Hepatocyte (in vitro differentiated cells): ENCODE measurements around the gene LVRN. TPM values are rescaled to one million over a fixed set of nuclear protein-coding genes. Genes with fewer than 3 reads are reported as not detected.

Experiments used
- DNase-seq: peaks from one replicate; pipeline ENCODE4 v3.0.0-alpha.2; 2016; ENCODE audit warnings: low spot score
- H2AFZ ChIP-seq: fragments of 200-600 bp; sonication (generic); 2 replicates; pipeline ENCODE4 v1.6.0; 2016; ENCODE audit warnings: antibody characterized with exemption, mild to moderate bottlenecking
- H3K27ac ChIP-seq: fragments of 200-600 bp; sonication (generic); 2 replicates; pipeline ENCODE4 v1.5.1; 2016; ENCODE audit warnings: mild to moderate bottlenecking
- H3K27me3 ChIP-seq: fragments of 200-600 bp; sonication (generic); 2 replicates; pipeline ENCODE4 v1.6.1; 2016
- H3K36me3 ChIP-seq: fragments of 200-600 bp; sonication (generic); replicated peaks from 2 replicates; pipeline ENCODE4 v1.5.1; 2016; ENCODE audit warnings: low read depth; ENCODE audit not compliant: insufficient read depth
- H3K4me1 ChIP-seq: fragments of 200-600 bp; sonication (generic); 2 replicates; pipeline ENCODE4 v1.5.1; 2016; ENCODE audit warnings: mild to moderate bottlenecking, moderate library complexity; ENCODE audit not compliant: insufficient read depth
- H3K4me2 ChIP-seq: fragments of 200-600 bp; sonication (generic); 2 replicates; pipeline ENCODE4 v1.6.0; 2016
- H3K4me3 ChIP-seq: fragments of 200-600 bp; sonication (generic); 2 replicates; pipeline ENCODE4 v1.5.1; 2016; ENCODE audit warnings: mild to moderate bottlenecking
- H3K79me2 ChIP-seq: fragments of 200-600 bp; sonication (generic); 2 replicates; pipeline ENCODE4 v1.6.0; 2017; ENCODE audit warnings: mild to moderate bottlenecking
- H3K9me2 ChIP-seq: fragments of 200-600 bp; sonication (generic); replicated peaks from 2 replicates; pipeline ENCODE4 v1.6.0; 2017; ENCODE audit warnings: mild to moderate bottlenecking; ENCODE audit not compliant: insufficient read depth
- H3K9me3 ChIP-seq: fragments of 200-600 bp; sonication (generic); 2 replicates; pipeline ENCODE4 v1.5.1; 2016; ENCODE audit warnings: low read depth, mild to moderate bottlenecking
- H4K20me1 ChIP-seq: fragments of 200-600 bp; sonication (generic); 2 replicates; pipeline ENCODE4 v1.6.0; 2016; ENCODE audit warnings: mild to moderate bottlenecking; ENCODE audit not compliant: insufficient read depth, poor library complexity, severe bottlenecking
- EZH2 ChIP-seq: fragments of 200-600 bp; sonication (generic); IDR thresholded peaks from 2 replicates; pipeline ENCODE4 v1.6.1; 2016; ENCODE audit warnings: antibody characterized with exemption, mild to moderate bottlenecking, borderline replicate concordance
- EZH2phosphoT487 ChIP-seq: fragments of 200-600 bp; sonication (generic); IDR thresholded peaks from one replicate; pipeline ENCODE4 v1.6.1; 2018; ENCODE audit warnings: antibody characterized with exemption, mild to moderate bottlenecking, low read depth, moderate library complexity; ENCODE audit not compliant: unreplicated experiment, severe bottlenecking
- WGBS: methylation state at CpG from one replicate; pipeline ENCODE4 v1.1.6; 2016; ENCODE audit warnings: low lambda C conversion rate; ENCODE audit errors: missing lambda C conversion rate; 5-methylcytosine and 5-hydroxymethylcytosine counted together
- polyA plus RNA-seq: library from polyadenylated mRNA; unstranded; fragments of >200 nt; fragmentation: Nextera tagmentation; extraction: Ambion mirVana; gene quantifications from 2 replicates; pipeline ENCODE4 v1.2.1, GENCODE V29; 2016
- total RNA-seq: library from RNA; depleted of rRNA; stranded (reverse); fragments of >200 nt; gene quantifications from 2 replicates; pipeline ENCODE4 v1.2.3, GENCODE V29; 2014
- TF ChIP-seq, protein P1 (sequence below): fragments of 200-600 bp; sonication (generic); IDR thresholded peaks from 2 replicates; pipeline ENCODE4 v1.5.1; 2016; ENCODE audit warnings: antibody characterized with exemption, mild to moderate bottlenecking; ENCODE audit not compliant: poor library complexity

LVRN gene
- total and polyA plus RNA-seq, 2 experiments from 2014 or later, result 0.43 TPM; not detected in 1

DNA sequence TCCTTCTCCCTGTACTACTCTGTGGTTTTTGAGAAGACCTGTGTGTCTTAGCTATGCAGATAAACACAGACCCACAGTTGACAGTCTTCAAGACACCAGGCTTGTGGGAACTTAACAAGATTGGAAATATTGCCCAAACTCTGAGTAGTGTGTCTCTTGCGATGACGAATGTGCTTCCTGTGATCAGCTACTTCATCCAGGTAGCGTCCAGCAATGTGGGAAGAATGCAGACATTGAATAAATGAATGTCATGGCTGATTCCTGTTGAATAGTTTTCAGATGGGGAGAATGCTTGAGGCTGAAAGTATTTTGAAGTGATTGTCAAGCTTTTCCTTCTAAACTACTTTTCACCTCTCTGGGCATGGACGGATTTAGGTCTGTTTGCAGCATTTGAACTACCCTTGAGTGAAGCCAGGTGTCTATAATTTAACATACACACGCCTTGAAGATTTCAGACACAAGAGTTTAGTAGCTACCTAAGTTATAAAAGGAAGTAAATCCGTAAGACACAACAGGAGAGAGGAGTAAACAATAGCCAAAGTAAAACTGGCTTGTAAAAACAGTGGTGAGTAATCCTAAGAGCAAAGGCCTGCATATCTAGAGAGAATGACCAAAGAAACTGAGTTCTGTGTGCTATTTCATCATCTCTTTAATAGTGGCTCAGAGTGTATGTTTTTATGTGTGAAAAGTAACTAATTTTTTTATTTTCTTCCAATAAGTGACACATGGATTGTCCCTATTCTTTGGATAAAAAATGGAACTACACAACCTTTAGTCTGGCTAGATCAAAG lies 40.0 kb downstream of the LVRN start:
- Histone ChIP-seq H3K4me2 (no peak overlapping the region), H3K9me3 (no peaks in the 10 kb centered on the region), H2AFZ (no peak overlapping the region), H3K4me3 (no peak overlapping the region), H4K20me1 (no peaks in the 10 kb centered on the region), H3K9me2 (no peaks in the 10 kb centered on the region), H3K4me1 (no peaks in the 10 kb centered on the region), H3K36me3 (no peaks in the 10 kb centered on the region), H3K27ac (no peak overlapping the region), H3K27me3 (no peaks in the 10 kb centered on the region), H3K79me2 (no peaks in the 10 kb centered on the region)
- no peak for DNase-seq
- WGBS, result 57% methylated on average over 6 of the region's 6 CpGs
- TF ChIP-seq EZH2phosphoT487 (no peak), EZH2 (no peak)
- TF ChIP-seq, protein P1, sequence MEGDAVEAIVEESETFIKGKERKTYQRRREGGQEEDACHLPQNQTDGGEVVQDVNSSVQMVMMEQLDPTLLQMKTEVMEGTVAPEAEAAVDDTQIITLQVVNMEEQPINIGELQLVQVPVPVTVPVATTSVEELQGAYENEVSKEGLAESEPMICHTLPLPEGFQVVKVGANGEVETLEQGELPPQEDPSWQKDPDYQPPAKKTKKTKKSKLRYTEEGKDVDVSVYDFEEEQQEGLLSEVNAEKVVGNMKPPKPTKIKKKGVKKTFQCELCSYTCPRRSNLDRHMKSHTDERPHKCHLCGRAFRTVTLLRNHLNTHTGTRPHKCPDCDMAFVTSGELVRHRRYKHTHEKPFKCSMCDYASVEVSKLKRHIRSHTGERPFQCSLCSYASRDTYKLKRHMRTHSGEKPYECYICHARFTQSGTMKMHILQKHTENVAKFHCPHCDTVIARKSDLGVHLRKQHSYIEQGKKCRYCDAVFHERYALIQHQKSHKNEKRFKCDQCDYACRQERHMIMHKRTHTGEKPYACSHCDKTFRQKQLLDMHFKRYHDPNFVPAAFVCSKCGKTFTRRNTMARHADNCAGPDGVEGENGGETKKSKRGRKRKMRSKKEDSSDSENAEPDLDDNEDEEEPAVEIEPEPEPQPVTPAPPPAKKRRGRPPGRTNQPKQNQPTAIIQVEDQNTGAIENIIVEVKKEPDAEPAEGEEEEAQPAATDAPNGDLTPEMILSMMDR, result no peak

DNA sequence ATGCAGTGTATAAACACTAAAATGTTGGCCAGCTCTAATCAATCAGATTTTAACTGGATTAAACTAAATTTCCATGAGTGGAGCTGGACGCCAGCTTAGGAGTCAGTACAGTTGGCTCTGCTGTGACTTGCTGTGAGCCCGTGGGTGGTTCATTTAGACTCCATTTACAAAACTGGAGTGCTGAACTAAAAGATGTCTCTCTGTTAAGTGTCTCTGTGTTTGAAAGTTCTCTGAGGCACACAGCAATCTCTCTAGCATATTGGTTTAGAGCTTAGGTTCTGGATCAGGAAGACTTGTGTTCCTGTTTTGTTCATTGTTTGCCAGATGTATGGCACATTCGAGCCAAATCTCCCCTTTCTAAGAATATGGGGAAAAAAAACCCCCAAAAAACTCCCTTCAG lies 42.0 kb downstream of the LVRN start:
- no peak overlapping the region for H3K4me3 ChIP-seq
- no peaks in the 10 kb centered on the region for H3K36me3 ChIP-seq
- H3K4me1 ChIP-seq, result no peaks in the 10 kb centered on the region
- no peaks in the 10 kb centered on the region for H4K20me1 ChIP-seq
- H3K4me2 ChIP-seq, result no peak overlapping the region
- WGBS, result 89% methylated on average over 3 of the region's 3 CpGs
- H2AFZ ChIP-seq, result no peak overlapping the region
- no peaks in the 10 kb centered on the region for H3K79me2 ChIP-seq
- no peak for DNase-seq
- no peaks in the 10 kb centered on the region for H3K27me3 ChIP-seq
- H3K9me3 ChIP-seq, result no peaks in the 10 kb centered on the region
- TF ChIP-seq EZH2phosphoT487, result no peak
- TF ChIP-seq, protein P1, result no peak
- no peak for TF ChIP-seq EZH2
- no peaks in the 10 kb centered on the region for H3K9me2 ChIP-seq
- H3K27ac ChIP-seq, result no peak overlapping the region

DNA sequence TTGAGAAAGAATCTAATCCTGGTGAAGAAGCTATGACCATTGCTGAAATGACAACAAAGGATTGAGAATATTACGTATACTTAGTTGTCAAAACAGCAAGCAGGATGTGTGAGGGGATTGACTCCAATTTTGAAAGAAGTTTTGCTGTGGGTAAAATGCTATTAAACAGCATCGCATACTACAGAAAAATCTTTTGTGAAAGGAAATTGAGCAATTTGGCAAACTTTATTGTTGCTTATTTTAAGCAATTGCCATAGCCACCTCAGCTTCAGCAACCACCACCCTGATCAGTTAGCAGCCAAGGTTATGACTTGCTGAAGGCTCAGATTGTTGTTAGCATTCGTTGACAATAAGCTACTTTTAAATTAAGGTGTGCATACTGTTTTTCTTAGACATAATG lies 47.5 kb downstream of the LVRN start:
- H3K4me2 ChIP-seq, result no peak overlapping the region
- no peak for DNase-seq
- no peak for TF ChIP-seq EZH2
- no peak for TF ChIP-seq EZH2phosphoT487
- TF ChIP-seq, protein P1, result no peak
- H3K9me3 ChIP-seq, result no peaks in the 10 kb centered on the region
- 94% methylated on average over 3 of the region's 3 CpGs for WGBS
- no peak overlapping the region for H3K4me3 ChIP-seq
- no peaks in the 10 kb centered on the region for H3K4me1 ChIP-seq
- H3K9me2 ChIP-seq, result no peaks in the 10 kb centered on the region
- no peaks in the 10 kb centered on the region for H3K36me3 ChIP-seq
- H3K27me3 ChIP-seq, result no peaks in the 10 kb centered on the region
- no peak overlapping the region for H3K27ac ChIP-seq
- no peak overlapping the region for H2AFZ ChIP-seq
- H3K79me2 ChIP-seq, result no peaks in the 10 kb centered on the region
- no peaks in the 10 kb centered on the region for H4K20me1 ChIP-seq

DNA sequence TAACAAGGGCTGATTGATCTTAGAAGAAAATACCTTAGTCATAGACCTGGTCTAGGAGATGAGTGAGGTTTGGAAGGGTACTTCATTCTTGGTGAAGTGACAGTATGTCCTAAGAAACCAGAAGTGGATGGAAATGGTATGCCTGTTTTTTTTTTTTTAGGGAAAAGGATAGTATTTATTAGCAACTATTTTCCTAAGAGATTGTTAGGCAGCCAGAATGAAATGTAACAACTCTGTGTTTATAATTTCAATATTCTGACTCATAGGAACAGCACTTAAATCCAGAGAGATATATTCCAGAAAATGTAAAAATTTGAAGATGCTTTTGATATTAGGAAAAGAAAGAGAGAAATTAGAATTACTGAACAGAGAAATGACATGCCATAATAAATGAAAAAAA lies 48.8 kb downstream of the LVRN start:
- H3K4me1 ChIP-seq, result no peaks in the 10 kb centered on the region
- no peak overlapping the region for H3K4me2 ChIP-seq
- H4K20me1 ChIP-seq, result no peaks in the 10 kb centered on the region
- H3K9me3 ChIP-seq, result no peaks in the 10 kb centered on the region
- H2AFZ ChIP-seq, result no peak overlapping the region
- no peaks in the 10 kb centered on the region for H3K79me2 ChIP-seq
- H3K9me2 ChIP-seq, result no peaks in the 10 kb centered on the region
- no peak overlapping the region for H3K4me3 ChIP-seq
- no peak overlapping the region for H3K27ac ChIP-seq
- TF ChIP-seq, protein P1, result no peak
- no peak for TF ChIP-seq EZH2phosphoT487
- no peak for TF ChIP-seq EZH2
- no peaks in the 10 kb centered on the region for H3K27me3 ChIP-seq
- no peaks in the 10 kb centered on the region for H3K36me3 ChIP-seq
- DNase-seq, result no peak
